Chondrocyte (in vitro differentiated cells): Measurements from ENCODE around the gene DNHD1. TPM values are rescaled to one million over a fixed set of nuclear protein-coding genes. Genes with fewer than 3 reads are reported as not detected.

ENCODE experiments used
- DNase-seq: peaks from one replicate; pipeline ENCODE4 v3.0.0; 2021; ENCODE audit warnings: mixed read lengths, low spot score
- H3K27ac Mint-ChIP-seq: one replicate; pipeline ENCODE4 v1.8.0; 2021; ENCODE audit warnings: mild to moderate bottlenecking, moderate library complexity, mixed read lengths; ENCODE audit not compliant: unreplicated experiment
- H3K27me3 Mint-ChIP-seq: 2 replicates; pipeline ENCODE4 v1.8.0; 2021; ENCODE audit warnings: low read depth, mixed read lengths
- H3K36me3 Mint-ChIP-seq: 2 replicates; pipeline ENCODE4 v1.8.0; 2021; ENCODE audit warnings: low read depth, mixed read lengths
- H3K4me1 Mint-ChIP-seq: 2 replicates; pipeline ENCODE4 v1.8.0; 2021; ENCODE audit warnings: low read depth, mild to moderate bottlenecking, mixed read lengths
- H3K4me3 Mint-ChIP-seq: one replicate; pipeline ENCODE4 v1.8.0; 2021; ENCODE audit warnings: mild to moderate bottlenecking, moderate library complexity, mixed read lengths; ENCODE audit not compliant: unreplicated experiment
- H3K9me3 Mint-ChIP-seq: 2 replicates; pipeline ENCODE4 v1.8.0; 2021; ENCODE audit warnings: low read depth, mixed read lengths
- total RNA-seq: library from RNA; stranded (reverse); gene quantifications from 3 replicates; pipeline ENCODE4 v1.2.1, GENCODE V29; 2021
- TF ChIP-seq, protein P1 (sequence below): fragments of 200-600 bp; sonication (generic); IDR thresholded peaks from 2 replicates; pipeline ENCODE4 v1.5.0; 2021; ENCODE audit warnings: antibody characterized with exemption, mild to moderate bottlenecking, moderate library complexity

The DNHD1 gene
- total RNA-seq, 1 donor from 2014 or later: 3.8 TPM

DNA sequence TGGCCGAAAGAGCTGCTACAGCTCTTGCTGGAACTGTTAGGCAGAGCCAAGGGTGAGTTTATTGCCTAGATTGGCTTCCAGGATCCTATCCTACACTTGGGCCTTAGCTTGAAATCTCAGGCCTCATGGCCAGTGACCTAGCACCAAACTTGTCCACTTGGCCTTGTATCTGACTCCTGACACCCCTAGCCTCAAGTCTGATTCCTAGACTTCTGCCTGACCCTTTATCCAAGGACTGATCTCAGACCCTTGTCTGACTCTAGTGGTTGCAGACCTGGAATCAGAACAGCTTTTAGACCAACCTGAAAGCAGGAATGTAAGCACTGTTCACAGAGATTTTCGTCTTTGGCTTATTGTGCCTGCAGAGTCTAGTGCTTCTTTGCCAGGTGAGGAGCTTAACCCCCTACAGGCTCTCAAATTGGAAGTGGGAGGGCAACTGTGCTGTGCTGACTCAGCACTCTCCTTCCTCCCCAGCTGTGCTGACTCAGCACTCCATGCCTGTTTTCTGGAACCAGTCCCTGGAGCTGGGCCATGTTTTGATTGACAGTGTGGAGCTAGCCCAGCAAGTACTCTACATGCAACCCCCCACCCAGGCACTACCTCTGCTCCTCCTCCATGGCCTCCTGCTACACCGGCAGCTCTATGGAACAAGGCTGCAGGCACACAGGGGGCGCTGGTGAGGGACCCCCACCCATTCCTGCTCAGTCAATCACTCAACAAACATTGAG, 71.3 kb downstream of the DNHD1 start:
- Mint-ChIP-seq H3K27ac (no peak overlapping the region), H3K9me3 (no peaks in the 10 kb centered on the region), H3K4me1 (peaks cover 22% of the 10 kb centered on the region), H3K4me3 (no peak overlapping the region), H3K36me3 (peaks cover 7% of the 10 kb centered on the region), H3K27me3 (no peaks in the 10 kb centered on the region)
- no peak for DNase-seq
- TF ChIP-seq, protein P1, sequence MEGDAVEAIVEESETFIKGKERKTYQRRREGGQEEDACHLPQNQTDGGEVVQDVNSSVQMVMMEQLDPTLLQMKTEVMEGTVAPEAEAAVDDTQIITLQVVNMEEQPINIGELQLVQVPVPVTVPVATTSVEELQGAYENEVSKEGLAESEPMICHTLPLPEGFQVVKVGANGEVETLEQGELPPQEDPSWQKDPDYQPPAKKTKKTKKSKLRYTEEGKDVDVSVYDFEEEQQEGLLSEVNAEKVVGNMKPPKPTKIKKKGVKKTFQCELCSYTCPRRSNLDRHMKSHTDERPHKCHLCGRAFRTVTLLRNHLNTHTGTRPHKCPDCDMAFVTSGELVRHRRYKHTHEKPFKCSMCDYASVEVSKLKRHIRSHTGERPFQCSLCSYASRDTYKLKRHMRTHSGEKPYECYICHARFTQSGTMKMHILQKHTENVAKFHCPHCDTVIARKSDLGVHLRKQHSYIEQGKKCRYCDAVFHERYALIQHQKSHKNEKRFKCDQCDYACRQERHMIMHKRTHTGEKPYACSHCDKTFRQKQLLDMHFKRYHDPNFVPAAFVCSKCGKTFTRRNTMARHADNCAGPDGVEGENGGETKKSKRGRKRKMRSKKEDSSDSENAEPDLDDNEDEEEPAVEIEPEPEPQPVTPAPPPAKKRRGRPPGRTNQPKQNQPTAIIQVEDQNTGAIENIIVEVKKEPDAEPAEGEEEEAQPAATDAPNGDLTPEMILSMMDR: peak; percentile 29

DNA sequence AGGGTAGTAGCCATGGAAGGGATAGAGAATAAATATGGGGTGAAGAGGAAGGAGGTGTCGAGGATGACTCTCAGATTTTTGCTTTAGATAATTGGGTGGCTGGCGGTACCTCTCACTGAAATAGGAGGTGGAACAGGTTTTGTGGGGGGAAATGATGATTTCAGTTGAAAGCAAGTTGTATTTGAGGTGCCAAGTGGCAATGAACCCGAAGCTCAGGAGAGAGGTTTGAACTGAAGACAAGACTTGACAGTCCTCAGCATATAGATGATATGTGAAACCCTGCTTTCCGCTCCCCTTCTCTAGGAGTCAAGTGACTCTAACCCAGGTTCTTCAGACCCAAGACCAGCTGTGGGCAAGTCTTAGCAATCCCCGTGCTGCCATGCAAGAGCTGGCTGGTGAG, 72.6 kb downstream of the DNHD1 start:
- no peaks in the 10 kb centered on the region for H3K9me3 Mint-ChIP-seq
- DNase-seq: no peak
- no peak overlapping the region for H3K4me3 Mint-ChIP-seq
- H3K4me1 Mint-ChIP-seq: peaks cover 22% of the 10 kb centered on the region
- H3K36me3 Mint-ChIP-seq: peaks cover 7% of the 10 kb centered on the region
- no peak overlapping the region for H3K27ac Mint-ChIP-seq
- TF ChIP-seq, protein P1: no peak
- no peaks in the 10 kb centered on the region for H3K27me3 Mint-ChIP-seq

DNA sequence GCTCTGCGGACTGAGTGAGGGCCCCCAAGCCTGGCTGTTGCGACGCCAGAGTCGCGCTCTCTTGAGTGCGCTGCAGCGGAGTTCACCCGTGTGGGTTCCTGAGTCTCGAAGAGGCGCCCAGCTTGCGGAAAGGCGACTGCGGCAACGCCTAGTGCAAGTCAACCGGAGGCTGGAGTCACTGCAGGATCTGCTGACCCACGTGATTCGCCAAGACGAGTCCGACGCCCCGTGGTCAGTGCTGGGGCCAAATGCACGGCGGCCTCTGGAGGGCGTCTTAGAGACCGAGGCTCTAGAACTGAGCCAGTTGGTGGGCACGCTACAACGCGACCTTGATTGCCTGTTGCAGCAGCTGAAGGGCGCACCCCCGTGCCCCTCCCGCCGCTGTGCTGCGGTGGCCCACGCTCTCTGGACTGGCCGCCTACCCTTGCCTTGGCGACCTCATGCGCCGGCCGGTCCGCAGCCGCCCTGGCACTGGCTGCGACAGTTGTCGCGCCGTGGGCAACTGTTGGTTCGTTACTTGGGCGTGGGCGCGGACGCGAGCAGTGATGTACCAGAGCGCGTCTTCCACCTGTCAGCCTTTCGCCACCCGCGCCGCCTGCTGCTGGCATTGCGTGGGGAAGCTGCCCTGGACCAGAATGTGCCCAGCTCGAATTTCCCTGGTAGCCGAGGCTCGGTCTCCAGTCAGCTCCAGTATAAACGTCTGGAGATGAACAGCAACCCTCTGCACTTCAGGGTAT, 73.8 kb downstream of the DNHD1 start:
- Mint-ChIP-seq H3K27ac (no peak overlapping the region), H3K4me1 (peaks cover 22% of the 10 kb centered on the region), H3K4me3 (no peak overlapping the region), H3K27me3 (no peaks in the 10 kb centered on the region), H3K36me3 (peaks cover 8% of the 10 kb centered on the region), H3K9me3 (no peaks in the 10 kb centered on the region)
- DNase-seq: no peak
- TF ChIP-seq, protein P1: no peak

DNA sequence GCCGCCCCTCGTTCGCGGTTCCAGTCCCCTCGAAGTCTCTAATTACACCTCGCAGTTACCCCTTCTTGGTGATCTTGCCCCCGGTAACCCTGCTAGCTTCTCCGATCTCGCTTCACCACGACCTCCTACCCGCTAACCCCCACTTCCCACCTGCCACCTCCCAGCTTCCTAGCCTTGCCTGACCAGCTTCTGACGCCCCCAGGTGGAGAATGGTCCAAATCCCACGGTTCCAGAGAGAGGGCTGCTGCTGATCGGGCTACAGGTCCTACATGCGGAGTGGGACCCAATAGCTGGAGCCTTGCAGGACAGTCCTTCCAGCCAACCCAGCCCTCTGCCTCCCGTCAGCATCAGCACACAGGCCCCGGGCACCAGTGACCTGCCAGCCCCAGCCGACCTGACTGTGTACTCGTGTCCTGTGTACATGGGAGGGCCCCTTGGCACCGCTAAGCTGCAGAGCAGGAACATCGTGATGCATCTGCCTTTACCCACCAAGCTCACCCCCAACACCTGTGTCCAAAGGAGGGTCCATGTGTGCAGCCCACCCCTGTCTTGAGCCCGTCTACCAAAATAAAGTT, 74.4 kb downstream of the DNHD1 start:
- TF ChIP-seq, protein P1: no peak
- DNase-seq: no peak
- H3K4me1 Mint-ChIP-seq: peaks cover 24% of the 10 kb centered on the region
- H3K27me3 Mint-ChIP-seq: no peaks in the 10 kb centered on the region
- no peaks in the 10 kb centered on the region for H3K9me3 Mint-ChIP-seq
- peaks cover 8% of the 10 kb centered on the region for H3K36me3 Mint-ChIP-seq
- H3K4me3 Mint-ChIP-seq: no peak overlapping the region
- H3K27ac Mint-ChIP-seq: no peak overlapping the region

DNA sequence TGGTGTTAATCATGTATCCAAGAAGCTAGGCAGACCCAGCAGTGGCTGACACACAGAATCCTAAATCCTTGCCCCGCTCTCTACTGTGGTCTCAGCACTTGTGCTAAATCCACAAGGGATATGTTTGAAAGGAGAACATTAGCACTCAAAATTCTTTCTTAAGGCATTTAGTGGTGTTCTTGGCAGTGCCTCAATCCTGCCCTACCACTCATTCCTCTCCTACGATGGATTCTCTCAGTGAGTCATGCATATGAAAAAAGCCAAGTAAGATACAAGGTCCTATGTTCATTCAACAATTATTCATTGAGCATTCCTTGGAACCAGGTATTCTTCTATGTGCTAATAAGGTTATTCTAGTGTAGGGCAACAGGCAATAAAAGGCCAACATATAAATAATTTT, 75.1 kb downstream of the DNHD1 start:
- Mint-ChIP-seq H3K4me1 (peaks cover 31% of the 10 kb centered on the region), H3K4me3 (no peak overlapping the region), H3K9me3 (no peaks in the 10 kb centered on the region), H3K27ac (peak overlapping the region; percentile 76), H3K36me3 (peaks cover 5% of the 10 kb centered on the region), H3K27me3 (no peaks in the 10 kb centered on the region)
- TF ChIP-seq, protein P1: no peak
- DNase-seq: no peak
